Activated CD8-positive, alpha-beta memory T cell treated with anti-CD3 and anti-CD28 coated beads, Interleukin-2, amount 50 U/mL, for 1 hour (primary cell): Measurements from ENCODE around the gene WDR55.
"Not testable (repeated sequence)": the region's sequence is repeated elsewhere in the genome, so short reads cannot be mapped to it uniquely, and the experiment has no call there.

Experiments used
- DNase-seq: peaks from one replicate; pipeline ENCODE4 v3.0.0-alpha.2; 2020; ENCODE audit errors: extremely low read depth

WDR55 gene

GRCh38 chr5:140710899-140711552 lies 46.3 kb downstream of the WDR55 start:
- peak; percentile 69 for DNase-seq

- no peak for DNase-seq
Observed at GRCh38 chr5:140711794-140712193, 47.1 kb downstream of the WDR55 start.

- DNase-seq = no peak
Observed at GRCh38 chr5:140713562-140714094, 48.9 kb downstream of the WDR55 start.

- DNase-seq = not testable (repeated sequence)
Observed at GRCh38 chr5:140716238-140716637, 51.5 kb downstream of the WDR55 start.

GRCh38 chr5:140718266-140718592 lies 53.5 kb downstream of the WDR55 start:
- no peak for DNase-seq

GRCh38 chr5:140720738-140721137 lies 56.0 kb downstream of the WDR55 start:
- DNase-seq = not testable (repeated sequence)

- not testable (repeated sequence) for DNase-seq
Observed at GRCh38 chr5:140721395-140721794, 56.7 kb downstream of the WDR55 start.
